ENCODE results near the gene DQX1. TPM values are rescaled to one million over a fixed set of nuclear protein-coding genes. Genes with fewer than 3 reads are reported as not detected.
A peak's percentile ranks its signal among the peaks of the same experiment; 100 is the strongest.

The DQX1 gene
- polyA plus RNA-seq, 1 donor (not counting 4 experiments of a cell fraction or from before 2014, with no cell fraction given) = 5.9 TPM

DNA sequence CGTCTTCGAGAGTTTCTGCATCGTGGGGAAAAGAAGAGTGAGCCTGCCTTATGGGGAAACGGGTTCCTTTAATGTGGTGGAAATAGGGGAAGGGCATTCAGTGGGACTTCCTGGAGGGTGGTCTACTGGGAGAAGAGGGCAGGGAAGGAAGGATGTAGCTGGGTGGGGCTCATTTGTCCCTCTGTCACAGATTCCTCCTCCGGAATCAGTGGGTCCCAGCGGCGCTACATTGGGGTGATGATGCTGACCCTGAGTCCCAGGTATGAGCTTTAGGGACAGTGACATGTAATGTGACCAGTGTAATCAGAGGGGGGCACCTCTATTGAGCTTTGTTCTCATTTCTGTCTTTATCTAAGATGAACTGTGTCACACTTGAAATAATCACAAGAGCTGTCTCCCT is 5.6 kb upstream of the DQX1 start:
- H3K27ac ChIP-seq (ENCODE audit: control insufficient read depth, insufficient read depth, low read length) = no peak overlapping the region
- no peak overlapping the region for H3K9ac ChIP-seq (ENCODE audit: control insufficient read depth, extremely low read depth, insufficient read depth, low read length)
- no peaks in the 10 kb centered on the region for H4K20me1 ChIP-seq (ENCODE audit: control insufficient read depth, extremely low read depth, insufficient read depth, low read length)
- H3K36me3 ChIP-seq (ENCODE audit: control insufficient read depth in 2 of 2, extremely low read depth in 1 of 2, insufficient read depth in 2 of 2, low read length in 2 of 2) = peaks cover 22 to 23% of the 10 kb centered on the region in 2 experiments
- no peak overlapping the region for H3K4me3 ChIP-seq (ENCODE audit: control insufficient read depth in 2 of 3, extremely low read depth in 1 of 3, insufficient read depth in 2 of 3, low read depth in 1 of 3, low read length in 3 of 3)
- DNase-seq (ENCODE audit: low read depth, low spot score) (no peak), FAIRE-seq (no peak)
- H3K9me3 ChIP-seq (ENCODE audit: control insufficient read depth, low read depth, low read length) = no peaks in the 10 kb centered on the region
- H3K4me1 ChIP-seq (ENCODE audit: control insufficient read depth, extremely low read depth, insufficient read depth, low read length) = peaks cover 21% of the 10 kb centered on the region
- TF ChIP-seq, protein P1, sequence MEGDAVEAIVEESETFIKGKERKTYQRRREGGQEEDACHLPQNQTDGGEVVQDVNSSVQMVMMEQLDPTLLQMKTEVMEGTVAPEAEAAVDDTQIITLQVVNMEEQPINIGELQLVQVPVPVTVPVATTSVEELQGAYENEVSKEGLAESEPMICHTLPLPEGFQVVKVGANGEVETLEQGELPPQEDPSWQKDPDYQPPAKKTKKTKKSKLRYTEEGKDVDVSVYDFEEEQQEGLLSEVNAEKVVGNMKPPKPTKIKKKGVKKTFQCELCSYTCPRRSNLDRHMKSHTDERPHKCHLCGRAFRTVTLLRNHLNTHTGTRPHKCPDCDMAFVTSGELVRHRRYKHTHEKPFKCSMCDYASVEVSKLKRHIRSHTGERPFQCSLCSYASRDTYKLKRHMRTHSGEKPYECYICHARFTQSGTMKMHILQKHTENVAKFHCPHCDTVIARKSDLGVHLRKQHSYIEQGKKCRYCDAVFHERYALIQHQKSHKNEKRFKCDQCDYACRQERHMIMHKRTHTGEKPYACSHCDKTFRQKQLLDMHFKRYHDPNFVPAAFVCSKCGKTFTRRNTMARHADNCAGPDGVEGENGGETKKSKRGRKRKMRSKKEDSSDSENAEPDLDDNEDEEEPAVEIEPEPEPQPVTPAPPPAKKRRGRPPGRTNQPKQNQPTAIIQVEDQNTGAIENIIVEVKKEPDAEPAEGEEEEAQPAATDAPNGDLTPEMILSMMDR (optimal IDR thresholded peaks at IDR 0.05 in 1 of 3, IDR thresholded peaks at IDR 0.05 in 1 of 3, conservative IDR thresholded peaks at IDR 0.05 in 1 of 3; ENCODE audit: extremely low read depth in 1 of 3, insufficient read depth in 2 of 3, low read length in 3 of 3) = no peak
- no peak for TF ChIP-seq EZH2 (IDR thresholded peaks at IDR 0.05; ENCODE audit: low read length)
- H3K4me2 ChIP-seq (ENCODE audit: control insufficient read depth, extremely low read depth, insufficient read depth, low read depth, low read length) = no peak overlapping the region
- no peak overlapping the region for H2AFZ ChIP-seq (ENCODE audit: control insufficient read depth, low read length)
- H3K27me3 ChIP-seq (ENCODE audit: control insufficient read depth, extremely low read depth, insufficient read depth, low read length) = no peaks in the 10 kb centered on the region
- dilution Hi-C loops (cut with MboI; ENCODE audit: extremely low pct_ligation_motif_present, low sequenced_read_pairs) = no loop called here
- no peaks in the 10 kb centered on the region for H3K9me1 ChIP-seq (ENCODE audit: control insufficient read depth, extremely low read depth, insufficient read depth, low read length)
- H3K79me2 ChIP-seq (ENCODE audit: control insufficient read depth, insufficient read depth, low read length) = peaks cover 36% of the 10 kb centered on the region

DNA sequence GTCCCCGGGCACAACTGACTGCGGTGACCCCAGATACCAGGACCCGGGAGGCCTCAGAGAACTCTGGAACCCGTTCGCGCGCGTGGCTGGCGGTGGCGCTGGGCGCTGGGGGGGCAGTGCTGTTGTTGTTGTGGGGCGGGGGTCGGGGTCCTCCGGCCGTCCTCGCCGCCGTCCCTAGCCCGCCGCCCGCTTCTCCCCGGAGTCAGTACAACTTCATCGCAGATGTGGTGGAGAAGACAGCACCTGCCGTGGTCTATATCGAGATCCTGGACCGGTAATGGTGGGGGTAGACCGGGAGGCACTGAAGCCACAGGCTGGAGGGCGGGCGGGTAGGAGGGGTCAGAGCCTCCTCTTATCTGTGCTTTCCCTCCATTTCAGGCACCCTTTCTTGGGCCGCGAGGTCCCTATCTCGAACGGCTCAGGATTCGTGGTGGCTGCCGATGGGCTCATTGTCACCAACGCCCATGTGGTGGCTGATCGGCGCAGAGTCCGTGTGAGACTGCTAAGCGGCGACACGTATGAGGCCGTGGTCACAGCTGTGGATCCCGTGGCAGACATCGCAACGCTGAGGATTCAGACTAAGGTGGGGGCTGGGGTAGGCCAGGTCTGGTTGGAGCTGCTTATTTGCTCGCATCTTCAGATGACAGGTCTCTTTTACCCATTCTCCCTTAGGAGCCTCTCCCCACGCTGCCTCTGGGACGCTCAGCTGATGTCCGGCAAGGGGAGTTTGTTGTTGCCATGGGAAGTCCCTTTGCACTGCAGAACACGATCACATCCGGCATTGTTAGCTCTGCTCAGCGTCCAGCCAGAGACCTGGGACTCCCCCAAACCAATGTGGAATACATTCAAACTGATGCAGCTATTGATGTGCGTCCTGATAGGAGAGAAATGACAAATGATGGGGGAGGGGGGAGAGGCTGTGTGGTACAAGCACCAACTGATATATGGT is 4.5 kb upstream of the DQX1 start:
- TF ChIP-seq EZH2 (IDR thresholded peaks at IDR 0.05; ENCODE audit: low read length) = no peak
- TF ChIP-seq, protein P1 (optimal IDR thresholded peaks at IDR 0.05 in 1 of 3, IDR thresholded peaks at IDR 0.05 in 1 of 3, conservative IDR thresholded peaks at IDR 0.05 in 1 of 3; ENCODE audit: extremely low read depth in 1 of 3, insufficient read depth in 2 of 3, low read length in 3 of 3) = no peak
- no peaks in the 10 kb centered on the region for H3K9me3 ChIP-seq (ENCODE audit: control insufficient read depth, low read depth, low read length)
- H3K4me3 ChIP-seq (ENCODE audit: control insufficient read depth in 2 of 3, extremely low read depth in 1 of 3, insufficient read depth in 2 of 3, low read depth in 1 of 3, low read length in 3 of 3) = peak overlapping the region; percentile 73 to 93 (median 86)
- no peaks in the 10 kb centered on the region for H3K27me3 ChIP-seq (ENCODE audit: control insufficient read depth, extremely low read depth, insufficient read depth, low read length)
- H3K9ac ChIP-seq (ENCODE audit: control insufficient read depth, extremely low read depth, insufficient read depth, low read length) = peak overlapping the region; percentile 98
- DNase-seq (ENCODE audit: low read depth, low spot score) (no peak), FAIRE-seq (no peak)
- H2AFZ ChIP-seq (ENCODE audit: control insufficient read depth, low read length) = peak overlapping the region; percentile 75
- peaks cover 32% of the 10 kb centered on the region for H3K4me1 ChIP-seq (ENCODE audit: control insufficient read depth, extremely low read depth, insufficient read depth, low read length)
- H4K20me1 ChIP-seq (ENCODE audit: control insufficient read depth, extremely low read depth, insufficient read depth, low read length) = no peaks in the 10 kb centered on the region
- H3K27ac ChIP-seq (ENCODE audit: control insufficient read depth, insufficient read depth, low read length) = peak overlapping the region; percentile 92
- peak overlapping the region; percentile 80 for H3K4me2 ChIP-seq (ENCODE audit: control insufficient read depth, extremely low read depth, insufficient read depth, low read depth, low read length)
- H3K9me1 ChIP-seq (ENCODE audit: control insufficient read depth, extremely low read depth, insufficient read depth, low read length) = no peaks in the 10 kb centered on the region
- peaks cover 36% of the 10 kb centered on the region for H3K79me2 ChIP-seq (ENCODE audit: control insufficient read depth, insufficient read depth, low read length)
- dilution Hi-C loops (cut with MboI; ENCODE audit: extremely low pct_ligation_motif_present, low sequenced_read_pairs) = no loop called here
- H3K36me3 ChIP-seq (ENCODE audit: control insufficient read depth in 2 of 2, extremely low read depth in 1 of 2, insufficient read depth in 2 of 2, low read length in 2 of 2) = peaks cover 25 to 33% of the 10 kb centered on the region in 2 experiments

Measured in keratinocyte (primary cell).